ENCODE measurements around the gene SFXN5. TPM values are rescaled to one million over a fixed set of nuclear protein-coding genes. Genes with fewer than 3 reads are reported as not detected.

SFXN5 gene
- total RNA-seq, 1 experiment from 2014 or later: 31.3 TPM

- H3K27me3 Mint-ChIP-seq (ENCODE audit: insufficient read depth, unreplicated experiment): no peaks in the 10 kb centered on the region
- H3K27ac Mint-ChIP-seq (ENCODE audit: unreplicated experiment): no peak overlapping the region
- TF ChIP-seq, protein P1, sequence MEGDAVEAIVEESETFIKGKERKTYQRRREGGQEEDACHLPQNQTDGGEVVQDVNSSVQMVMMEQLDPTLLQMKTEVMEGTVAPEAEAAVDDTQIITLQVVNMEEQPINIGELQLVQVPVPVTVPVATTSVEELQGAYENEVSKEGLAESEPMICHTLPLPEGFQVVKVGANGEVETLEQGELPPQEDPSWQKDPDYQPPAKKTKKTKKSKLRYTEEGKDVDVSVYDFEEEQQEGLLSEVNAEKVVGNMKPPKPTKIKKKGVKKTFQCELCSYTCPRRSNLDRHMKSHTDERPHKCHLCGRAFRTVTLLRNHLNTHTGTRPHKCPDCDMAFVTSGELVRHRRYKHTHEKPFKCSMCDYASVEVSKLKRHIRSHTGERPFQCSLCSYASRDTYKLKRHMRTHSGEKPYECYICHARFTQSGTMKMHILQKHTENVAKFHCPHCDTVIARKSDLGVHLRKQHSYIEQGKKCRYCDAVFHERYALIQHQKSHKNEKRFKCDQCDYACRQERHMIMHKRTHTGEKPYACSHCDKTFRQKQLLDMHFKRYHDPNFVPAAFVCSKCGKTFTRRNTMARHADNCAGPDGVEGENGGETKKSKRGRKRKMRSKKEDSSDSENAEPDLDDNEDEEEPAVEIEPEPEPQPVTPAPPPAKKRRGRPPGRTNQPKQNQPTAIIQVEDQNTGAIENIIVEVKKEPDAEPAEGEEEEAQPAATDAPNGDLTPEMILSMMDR (IDR thresholded peaks at IDR 0.05; ENCODE audit: insufficient read depth in 1 of 2, low read depth in 1 of 2, low read length in 1 of 2, severe bottlenecking in 1 of 2, unreplicated experiment in 1 of 2): no peak
- Histone ChIP-seq H3K4me1 (no peaks in the 10 kb centered on the region), H3K36me3 (ENCODE audit: control insufficient read depth, insufficient read depth, low read length) (no peaks in the 10 kb centered on the region), H3K27me3 (replicated peaks; ENCODE audit: control insufficient read depth, insufficient read depth, low read length) (no peaks in the 10 kb centered on the region), H3K4me3 (ENCODE audit: low read depth, low read length) (no peak overlapping the region), H3K9me3 (no peaks in the 10 kb centered on the region)
- CTCF ChIA-PET: interaction anchor here (0.8 kb wide), 1 partner anchor 48 kb away, joined by 5 read pairs; no protein-coding TSS in a partner anchor
- H3K4me3 Mint-ChIP-seq (ENCODE audit: unreplicated experiment): no peak overlapping the region
- H3K9me3 Mint-ChIP-seq (ENCODE audit: unreplicated experiment): no peaks in the 10 kb centered on the region
- peaks cover 6% of the 10 kb centered on the region for H3K36me3 Mint-ChIP-seq (ENCODE audit: insufficient read depth, unreplicated experiment)
- no peak for DNase-seq
- BruUV-seq (replicated peaks): no TSS peak
- POLR2A ChIA-PET: no interaction called here
- no peaks in the 10 kb centered on the region for H3K4me1 Mint-ChIP-seq (ENCODE audit: low read depth, unreplicated experiment)
- intact Hi-C loops (cut with micrococcal nuclease; ENCODE audit: unreplicated experiment): no loop called here
Measured at GRCh38 chr2:72940786-72941185, 130.7 kb downstream of the SFXN5 start.

DNA sequence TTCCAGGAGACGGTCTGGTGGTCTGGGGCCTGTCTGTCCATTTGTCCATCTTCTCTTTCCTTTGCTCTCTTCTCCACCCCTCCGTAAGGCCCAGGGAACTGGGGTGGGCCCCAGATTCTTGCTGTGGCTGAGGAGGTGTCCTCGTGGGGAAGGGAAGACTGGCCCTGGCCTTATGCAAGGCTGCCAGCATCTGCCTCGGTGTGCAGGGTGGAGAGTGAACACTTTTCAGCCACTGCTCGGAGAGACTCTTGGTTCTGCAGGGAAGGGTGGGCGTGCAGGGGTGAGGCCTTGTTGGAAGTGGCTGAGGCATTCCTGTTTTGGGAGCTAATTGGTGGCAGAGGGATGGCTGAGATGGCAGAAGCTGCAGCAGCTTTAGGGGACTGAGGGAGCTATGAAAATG, 131.2 kb downstream of the SFXN5 start:
- peaks cover 6% of the 10 kb centered on the region for H3K36me3 Mint-ChIP-seq (ENCODE audit: insufficient read depth, unreplicated experiment)

GRCh38 chr2:72938455-72938854, 133.1 kb downstream of the SFXN5 start:
- H3K4me3 ChIP-seq (ENCODE audit: low read depth, low read length): no peak overlapping the region
- Mint-ChIP-seq H3K4me3 (ENCODE audit: unreplicated experiment) (no peak overlapping the region), H3K36me3 (ENCODE audit: insufficient read depth, unreplicated experiment) (peaks cover 6% of the 10 kb centered on the region), H3K27ac (ENCODE audit: unreplicated experiment) (no peak overlapping the region), H3K9me3 (ENCODE audit: unreplicated experiment) (no peaks in the 10 kb centered on the region), H3K27me3 (ENCODE audit: insufficient read depth, unreplicated experiment) (no peaks in the 10 kb centered on the region), H3K4me1 (ENCODE audit: low read depth, unreplicated experiment) (peaks cover 6% of the 10 kb centered on the region)
- H3K36me3 ChIP-seq (ENCODE audit: control insufficient read depth, insufficient read depth, low read length): peaks cover under 1% of the 10 kb centered on the region; the same call in 1 of the 2 replicates
- ChIA-PET POLR2A (no interaction called here), CTCF (no interaction called here)
- DNase-seq: no peak
- 0 out of 2 replicates have a peak, but pooled peaks cover 5% of the 10 kb centered on the region for H3K4me1 ChIP-seq
- no TSS peak for BruUV-seq (replicated peaks)
- intact Hi-C loops (cut with micrococcal nuclease; ENCODE audit: unreplicated experiment): no loop called here
- no peaks in the 10 kb centered on the region for H3K9me3 ChIP-seq
- TF ChIP-seq, protein P1 (IDR thresholded peaks at IDR 0.05; ENCODE audit: insufficient read depth in 1 of 2, low read depth in 1 of 2, low read length in 1 of 2, severe bottlenecking in 1 of 2, unreplicated experiment in 1 of 2): no peak
- H3K27me3 ChIP-seq (replicated peaks; ENCODE audit: control insufficient read depth, insufficient read depth, low read length): no peaks in the 10 kb centered on the region

More for the DNA sequence above, 131.2 kb downstream of the SFXN5 start:
- ChIA-PET POLR2A (no interaction called here), CTCF (interaction anchor here (0.8 kb wide), 1 partner anchor 47 kb away, joined by 5 read pairs; no protein-coding TSS in a partner anchor)
- BruUV-seq (replicated peaks): no TSS peak
- Histone ChIP-seq H3K27me3 (replicated peaks; ENCODE audit: control insufficient read depth, insufficient read depth, low read length) (no peaks in the 10 kb centered on the region), H3K4me3 (ENCODE audit: low read depth, low read length) (no peak overlapping the region), H3K9me3 (no peaks in the 10 kb centered on the region), H3K36me3 (ENCODE audit: control insufficient read depth, insufficient read depth, low read length) (no peaks in the 10 kb centered on the region), H3K4me1 (no peaks in the 10 kb centered on the region)
- H3K4me3 Mint-ChIP-seq (ENCODE audit: unreplicated experiment): no peak overlapping the region
- intact Hi-C loops (cut with micrococcal nuclease; ENCODE audit: unreplicated experiment): no loop called here
- H3K4me1 Mint-ChIP-seq (ENCODE audit: low read depth, unreplicated experiment): no peaks in the 10 kb centered on the region
- no peak for DNase-seq
- H3K27me3 Mint-ChIP-seq (ENCODE audit: insufficient read depth, unreplicated experiment): no peaks in the 10 kb centered on the region
- no peaks in the 10 kb centered on the region for H3K9me3 Mint-ChIP-seq (ENCODE audit: unreplicated experiment)
- TF ChIP-seq, protein P1 (IDR thresholded peaks at IDR 0.05; ENCODE audit: insufficient read depth in 1 of 2, low read depth in 1 of 2, low read length in 1 of 2, severe bottlenecking in 1 of 2, unreplicated experiment in 1 of 2): no peak
- H3K27ac Mint-ChIP-seq (ENCODE audit: unreplicated experiment): no peak overlapping the region

All from Caco-2 (cell line).